Middle frontal gyrus (tissue), 1 donor: Measurements from ENCODE around the gene TMEM219.
"Not testable (repeated sequence)": the region's sequence is repeated elsewhere in the genome, so short reads cannot be mapped to it uniquely, and the experiment has no call there.

ENCODE experiments used
- DNase-seq: peaks from one replicate; pipeline ENCODE4 v3.0.0-alpha.2; 2015; ENCODE audit warnings: low spot score; ENCODE audit errors: extremely low spot score

The TMEM219 gene

GRCh38 chr16:29951625-29952365 is 10.1 kb upstream of the TMEM219 start:
- no peak for DNase-seq

- DNase-seq, result no peak
These were observed 3.1 kb upstream of the TMEM219 start for GRCh38 chr16:29958756-29959155.

GRCh38 chr16:29959293-29959692 is 2.6 kb upstream of the TMEM219 start:
- DNase-seq, result no peak

- DNase-seq, result not testable (repeated sequence)
These were observed 2.1 kb upstream of the TMEM219 start for GRCh38 chr16:29959821-29960220.

GRCh38 chr16:29961127-29961478 is 776 bp upstream of the TMEM219 start:
- DNase-seq, result no peak

- DNase-seq, result no peak
These were observed 590 bp downstream of the TMEM219 start for GRCh38 chr16:29962344-29962994.

GRCh38 chr16:29963021-29963743 is 1.3 kb downstream of the TMEM219 start:
- DNase-seq, result no peak

GRCh38 chr16:29968205-29968604 is 6.3 kb downstream of the TMEM219 start:
- DNase-seq, result no peak

- no peak for DNase-seq
These were observed 9.4 kb downstream of the TMEM219 start for GRCh38 chr16:29971304-29971703.

GRCh38 chr16:29972500-29972899 is 10.6 kb downstream of the TMEM219 start:
- DNase-seq, result no peak

GRCh38 chr16:29972992-29973383 is 11.1 kb downstream of the TMEM219 start:
- no peak for DNase-seq

GRCh38 chr16:29973384-29974246 is 11.7 kb downstream of the TMEM219 start, which contains the start of gene TAOK2:
Gene TAOK2 (plus strand): TSS chr16:29973868. CDS start chr16:29977773, 3,905 bp downstream.
- DNase-seq, result peak; percentile 95

- DNase-seq, result no peak
These were observed 12.6 kb downstream of the TMEM219 start for GRCh38 chr16:29974291-29975133.

GRCh38 chr16:29975134-29975538 is 13.3 kb downstream of the TMEM219 start:
- DNase-seq, result no peak

- no peak for DNase-seq
These were observed 14.1 kb downstream of the TMEM219 start for GRCh38 chr16:29975811-29976511.

- DNase-seq, result no peak
These were observed 15.4 kb downstream of the TMEM219 start for GRCh38 chr16:29977063-29977825.

GRCh38 chr16:29978081-29978480 is 16.2 kb downstream of the TMEM219 start:
- no peak for DNase-seq

GRCh38 chr16:29978564-29979270 is 16.8 kb downstream of the TMEM219 start:
- DNase-seq, result no peak
